ENCODE measurements around the gene GALNT1. TPM values are rescaled to one million over a fixed set of nuclear protein-coding genes. Genes with fewer than 3 reads are reported as not detected.

Gene GALNT1
- total and polyA plus RNA-seq, 9 of the 15 experiments (the other 6 are each of a cell fraction or from before 2014, with no cell fraction given): 14.4 to 54.1 (median 36.6) TPM

DNA sequence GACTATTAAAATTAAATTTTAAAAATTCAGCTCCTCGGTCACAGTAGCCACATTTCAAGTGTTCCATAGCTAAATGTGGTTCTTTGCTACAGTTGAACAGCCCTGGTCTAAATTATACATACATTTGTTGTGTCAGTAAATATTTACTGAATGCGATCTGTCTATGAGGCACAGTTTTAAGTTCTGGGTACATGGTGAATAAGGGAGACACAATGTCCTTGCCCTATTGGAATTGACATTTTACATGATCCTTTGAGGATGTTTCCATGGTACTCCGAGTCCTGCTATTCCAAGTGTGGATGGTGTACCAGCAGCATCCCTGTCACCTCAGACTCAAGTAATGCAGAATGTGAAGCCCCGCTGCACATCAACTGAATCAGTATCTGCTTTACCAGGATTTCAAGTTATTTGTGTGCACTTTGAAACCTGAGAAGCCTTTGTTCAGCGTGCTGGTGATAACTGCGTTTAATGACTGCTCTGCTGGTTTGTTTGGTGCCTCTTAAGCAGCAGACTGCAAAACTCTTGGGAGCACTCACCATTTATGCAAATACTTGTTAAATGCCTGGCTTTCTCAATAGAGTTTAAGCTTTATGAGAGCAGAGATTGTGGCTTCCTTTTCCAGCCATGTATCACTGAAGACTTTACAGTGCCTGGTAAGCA, 1.5 kb downstream of the GALNT1 start:
- ChIA-PET CTCF (ENCODE audit: low intra/inter-chr PET ratio) (no interaction called here), POLR2A (interaction anchor here (1.2 to 2.0 kb wide), 2 partner anchors 26 to 36 kb away, joined by 3 to 5 read pairs; no protein-coding TSS in a partner anchor)
- peaks cover 14 to 21% of the 10 kb centered on the region in 2 experiments; a peak in 4 of 5 replicates for H3K4me1 ChIP-seq (replicated peaks in 1 of 2; ENCODE audit: control insufficient read depth in 2 of 2, insufficient read depth in 2 of 2, low read length in 2 of 2)
- H3K4me3 ChIP-seq: peak overlapping the region; percentile 61; the same call in 1 of the 2 replicates
- FAIRE-seq (peak; percentile 23), DNase-seq (ENCODE audit: extremely low read depth in 1 of 4, low spot score in 3 of 4) (peak in 2 of 4 experiments; percentile 18 to 58), ATAC-seq (peak; percentile 16)
- no TSS peak for BruUV-seq (replicated peaks)
- H3K9me1 ChIP-seq (ENCODE audit: control insufficient read depth, insufficient read depth, low read length): no peaks in the 10 kb centered on the region
- H2AFZ ChIP-seq (ENCODE audit: low read depth, low read length): no peak overlapping the region
- 38% methylated on average over 6 of the region's 6 CpGs for WGBS (ENCODE audit: insufficient coverage, low coverage, missing lambda C conversion rate)
- H3K4me2 ChIP-seq (ENCODE audit: insufficient read depth, low read length): no peak overlapping the region
- H3K9me3 ChIP-seq (replicated peaks; ENCODE audit: control insufficient read depth, insufficient read depth, low read depth, low read length): 0 out of 2 replicates have a peak, but pooled peaks cover 6% of the 10 kb centered on the region
- no peak overlapping the region for H3K27ac ChIP-seq (ENCODE audit: extremely low read depth, low read depth, low read length)
- no peaks in the 10 kb centered on the region for H3K36me3 ChIP-seq (ENCODE audit: control insufficient read depth, insufficient read depth, low read length)
- intact Hi-C loops (cut with micrococcal nuclease) (loop anchor here (5.0 kb wide), 1 partner anchor 176 kb away; no protein-coding TSS in a partner anchor), in situ Hi-C loops (cut with MboI) (no loop called here)
- peaks cover 23% of the 10 kb centered on the region for H3K79me2 ChIP-seq (ENCODE audit: control insufficient read depth, insufficient read depth, low read length)
- no peak overlapping the region for H3K9ac ChIP-seq (ENCODE audit: insufficient read depth in 1 of 2, low read depth in 2 of 2, low read length in 2 of 2)
- H3K27me3 ChIP-seq (ENCODE audit: control insufficient read depth in 2 of 2, insufficient read depth in 2 of 2, low read length in 2 of 2): no peaks in the 10 kb centered on the region; a peak in 1 of 5 replicates
- no peaks in the 10 kb centered on the region for H4K20me1 ChIP-seq (replicated peaks; ENCODE audit: control insufficient read depth, insufficient read depth, low read length)
- 0 out of 2 replicates have a peak, but pooled peaks have one; percentile 8 for TF ChIP-seq CBFA2T3 (IDR thresholded peaks at IDR 0.05)
- TF ChIP-seq GMEB1 (CRISPR knock-in tag; IDR thresholded peaks at IDR 0.05): no peak
- no peak for TF ChIP-seq ZNF445 (CRISPR knock-in tag; IDR thresholded peaks at IDR 0.05; ENCODE audit: low read depth)
- TF ChIP-seq ZNF124 (CRISPR knock-in tag; IDR thresholded peaks at IDR 0.05): no peak
- TF ChIP-seq MAZ (CRISPR knock-in tag; conservative IDR thresholded peaks at IDR 0.05 in 1 of 2, IDR thresholded peaks at IDR 0.05 in 1 of 2): no peak
- TF ChIP-seq ZNF79 (CRISPR knock-in tag; IDR thresholded peaks at IDR 0.05; ENCODE audit: low read depth): no peak
- no peak for TF ChIP-seq SRSF7 (optimal IDR thresholded peaks at IDR 0.05; ENCODE audit: low read depth, low read length)
- no peak for TF ChIP-seq HDAC3 (IDR thresholded peaks at IDR 0.05; ENCODE audit: borderline replicate concordance, partially characterized antibody)
- no peak for TF ChIP-seq ZBTB7A (IDR thresholded peaks at IDR 0.05; ENCODE audit: borderline replicate concordance, control insufficient read depth, low read depth, low read length)
- TF ChIP-seq SIN3A (IDR thresholded peaks at IDR 0.05; ENCODE audit: borderline replicate concordance in 2 of 2, control insufficient read depth in 1 of 2, low read depth in 2 of 2, low read length in 2 of 2): no peak
- TF ChIP-seq PHF20 (IDR thresholded peaks at IDR 0.05; ENCODE audit: partially characterized antibody): no peak
- no peak for TF ChIP-seq FOS (IDR thresholded peaks at IDR 0.05; ENCODE audit: extremely low read depth, insufficient read length)
- TF ChIP-seq POLR2AphosphoS2 (IDR thresholded peaks at IDR 0.05; ENCODE audit: low read length): no peak
- no peak for TF ChIP-seq JUNB (CRISPR knock-in tag; conservative IDR thresholded peaks at IDR 0.05)
- TF ChIP-seq HIVEP1 (CRISPR knock-in tag; IDR thresholded peaks at IDR 0.05): no peak
- TF ChIP-seq CHD1 (IDR thresholded peaks at IDR 0.05; ENCODE audit: low read length): no peak
- no peak for TF ChIP-seq FOSL1 (tag; conservative IDR thresholded peaks at IDR 0.05)
- no peak for TF ChIP-seq ETV6 (IDR thresholded peaks at IDR 0.05; ENCODE audit: borderline replicate concordance in 1 of 2, low read depth in 2 of 2, low read length in 1 of 2)
- no peak for TF ChIP-seq ETV6 (CRISPR knock-in tag; IDR thresholded peaks at IDR 0.05; ENCODE audit: borderline replicate concordance)
- TF ChIP-seq MNT (conservative IDR thresholded peaks at IDR 0.05): no peak

All from K562 (cell line).